Omental fat pad (tissue), 4 donors: ENCODE measurements around the gene TERB1. TPM values are rescaled to one million over a fixed set of nuclear protein-coding genes. Genes with fewer than 3 reads are reported as not detected.

Experiments
- ATAC-seq: fragments of 150-250 bp; one replicate; pipeline ENCODE4 v1.9.1; 2016; ENCODE audit warnings: mild to moderate bottlenecking, moderate library complexity; ENCODE audit not compliant: low FRiP score
- DNase-seq: peaks from one replicate; pipeline ENCODE4 v3.0.0-alpha.2; 2019; ENCODE audit warnings: low spot score
- total RNA-seq, 4 donors: library from RNA; depleted of rRNA; stranded (reverse); fragments of >200 nt; gene quantifications; one replicate each; pipeline ENCODE4 v1.1.0, GENCODE V29; 2016
- TF ChIP-seq, protein P1 (sequence below), 3 donors: fragments of 450-650 bp; IDR thresholded peaks; one replicate each; pipeline ENCODE4 v1.5.1; 2016 to 2017; ENCODE audit warnings: antibody characterized with exemption in 3 of 3, mild to moderate bottlenecking in 3 of 3, moderate library complexity in 2 of 3

TERB1 gene
- total RNA-seq, 4 donors from 2014 or later, result not detected

- DNase-seq, result peak; percentile 80
- TF ChIP-seq, protein P1, sequence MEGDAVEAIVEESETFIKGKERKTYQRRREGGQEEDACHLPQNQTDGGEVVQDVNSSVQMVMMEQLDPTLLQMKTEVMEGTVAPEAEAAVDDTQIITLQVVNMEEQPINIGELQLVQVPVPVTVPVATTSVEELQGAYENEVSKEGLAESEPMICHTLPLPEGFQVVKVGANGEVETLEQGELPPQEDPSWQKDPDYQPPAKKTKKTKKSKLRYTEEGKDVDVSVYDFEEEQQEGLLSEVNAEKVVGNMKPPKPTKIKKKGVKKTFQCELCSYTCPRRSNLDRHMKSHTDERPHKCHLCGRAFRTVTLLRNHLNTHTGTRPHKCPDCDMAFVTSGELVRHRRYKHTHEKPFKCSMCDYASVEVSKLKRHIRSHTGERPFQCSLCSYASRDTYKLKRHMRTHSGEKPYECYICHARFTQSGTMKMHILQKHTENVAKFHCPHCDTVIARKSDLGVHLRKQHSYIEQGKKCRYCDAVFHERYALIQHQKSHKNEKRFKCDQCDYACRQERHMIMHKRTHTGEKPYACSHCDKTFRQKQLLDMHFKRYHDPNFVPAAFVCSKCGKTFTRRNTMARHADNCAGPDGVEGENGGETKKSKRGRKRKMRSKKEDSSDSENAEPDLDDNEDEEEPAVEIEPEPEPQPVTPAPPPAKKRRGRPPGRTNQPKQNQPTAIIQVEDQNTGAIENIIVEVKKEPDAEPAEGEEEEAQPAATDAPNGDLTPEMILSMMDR (IDR thresholded peaks at IDR 0.05), result no peak
- peak; percentile 93 for ATAC-seq
Measured at GRCh38 chr16:66741169-66741900, 60.0 kb downstream of the TERB1 start.

GRCh38 chr16:66740533-66740932, 60.9 kb downstream of the TERB1 start:
- DNase-seq, result no peak
- no peak for ATAC-seq
- TF ChIP-seq, protein P1 (IDR thresholded peaks at IDR 0.05), result no peak

GRCh38 chr16:66740010-66740409, 61.4 kb downstream of the TERB1 start:
- no peak for DNase-seq
- no peak for ATAC-seq
- TF ChIP-seq, protein P1 (IDR thresholded peaks at IDR 0.05), result no peak

- DNase-seq (no peak), ATAC-seq (no peak)
- TF ChIP-seq, protein P1 (IDR thresholded peaks at IDR 0.05), result no peak
Measured at GRCh38 chr16:66735891-66736290, 65.5 kb downstream of the TERB1 start.

DNA sequence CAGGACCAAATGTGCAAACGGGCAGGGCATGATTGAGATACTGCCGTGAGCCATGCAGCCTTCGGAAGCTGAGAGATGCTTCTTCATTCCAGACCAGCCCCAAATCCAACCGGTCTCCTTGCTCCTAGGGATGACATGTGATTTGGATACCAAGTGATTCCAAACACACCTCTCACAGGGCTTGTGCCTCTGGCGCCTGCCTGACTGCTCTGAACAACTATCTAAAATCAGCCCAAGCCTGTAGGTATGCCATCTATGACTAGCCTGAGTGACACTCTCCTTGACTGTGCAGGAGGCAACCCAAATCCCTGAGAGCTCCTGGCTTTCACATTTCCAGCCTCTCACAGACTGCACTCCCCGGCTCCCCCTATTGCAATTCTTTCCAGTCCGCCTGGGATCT, 70.3 kb downstream of the TERB1 start:
- TF ChIP-seq, protein P1 (IDR thresholded peaks at IDR 0.05), result no peak
- DNase-seq, result no peak
- no peak for ATAC-seq

GRCh38 chr16:66728804-66729203, 72.6 kb downstream of the TERB1 start:
- TF ChIP-seq, protein P1 (IDR thresholded peaks at IDR 0.05), result no peak
- DNase-seq, result no peak
- ATAC-seq, result no peak

- TF ChIP-seq, protein P1 (IDR thresholded peaks at IDR 0.05), result peak in 1 of 3 donors; percentile 14
- ATAC-seq (no peak), DNase-seq (no peak)
Measured at GRCh38 chr16:66728117-66728787, 73.1 kb downstream of the TERB1 start.
